GM12873 (cell line): ENCODE data around the gene CDKN2D.

Experiments
- TF ChIP-seq, protein P1 (sequence below): IDR thresholded peaks from 2 replicates; pipeline ENCODE4 v1.5.1; 2012; ENCODE audit warnings: low read depth, mild to moderate bottlenecking, moderate library complexity, low read length, control low read depth; ENCODE audit not compliant: insufficient read depth; ENCODE audit errors: missing control alignments

The CDKN2D gene

DNA sequence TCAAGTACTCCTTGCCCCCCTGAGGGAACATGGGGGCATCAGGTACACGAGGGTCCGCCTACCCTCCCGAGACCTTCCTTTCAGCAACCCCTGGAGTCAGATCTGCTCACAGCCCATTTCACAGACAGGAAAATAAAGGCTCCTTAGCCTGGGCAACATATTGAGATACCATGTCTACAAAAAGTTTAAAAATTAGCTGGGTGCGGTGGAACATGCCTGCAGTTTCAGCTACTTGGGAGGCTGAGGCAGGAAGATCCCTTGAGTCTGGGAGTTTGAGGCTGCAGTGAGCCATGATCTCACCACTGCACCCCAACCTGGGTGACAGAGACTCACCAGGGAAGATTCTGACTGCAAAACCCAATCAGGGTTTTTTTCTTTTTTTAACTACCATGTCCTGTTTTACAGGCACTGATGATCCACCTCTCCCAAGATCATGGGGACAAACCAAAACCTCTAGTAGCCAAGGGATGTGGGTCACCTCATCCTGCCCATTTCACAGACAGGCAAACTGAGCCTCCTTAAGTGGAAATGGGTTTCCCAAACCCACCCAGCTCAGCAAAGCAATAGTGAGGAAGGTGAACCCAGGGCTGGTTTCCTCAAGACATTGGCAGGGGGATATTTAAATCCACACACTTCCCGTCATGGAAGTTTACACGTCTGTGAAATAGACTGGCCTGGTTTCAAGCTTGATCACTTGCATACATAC is 6.4 kb upstream of the CDKN2D start:
- TF ChIP-seq, protein P1, sequence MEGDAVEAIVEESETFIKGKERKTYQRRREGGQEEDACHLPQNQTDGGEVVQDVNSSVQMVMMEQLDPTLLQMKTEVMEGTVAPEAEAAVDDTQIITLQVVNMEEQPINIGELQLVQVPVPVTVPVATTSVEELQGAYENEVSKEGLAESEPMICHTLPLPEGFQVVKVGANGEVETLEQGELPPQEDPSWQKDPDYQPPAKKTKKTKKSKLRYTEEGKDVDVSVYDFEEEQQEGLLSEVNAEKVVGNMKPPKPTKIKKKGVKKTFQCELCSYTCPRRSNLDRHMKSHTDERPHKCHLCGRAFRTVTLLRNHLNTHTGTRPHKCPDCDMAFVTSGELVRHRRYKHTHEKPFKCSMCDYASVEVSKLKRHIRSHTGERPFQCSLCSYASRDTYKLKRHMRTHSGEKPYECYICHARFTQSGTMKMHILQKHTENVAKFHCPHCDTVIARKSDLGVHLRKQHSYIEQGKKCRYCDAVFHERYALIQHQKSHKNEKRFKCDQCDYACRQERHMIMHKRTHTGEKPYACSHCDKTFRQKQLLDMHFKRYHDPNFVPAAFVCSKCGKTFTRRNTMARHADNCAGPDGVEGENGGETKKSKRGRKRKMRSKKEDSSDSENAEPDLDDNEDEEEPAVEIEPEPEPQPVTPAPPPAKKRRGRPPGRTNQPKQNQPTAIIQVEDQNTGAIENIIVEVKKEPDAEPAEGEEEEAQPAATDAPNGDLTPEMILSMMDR, result no peak

DNA sequence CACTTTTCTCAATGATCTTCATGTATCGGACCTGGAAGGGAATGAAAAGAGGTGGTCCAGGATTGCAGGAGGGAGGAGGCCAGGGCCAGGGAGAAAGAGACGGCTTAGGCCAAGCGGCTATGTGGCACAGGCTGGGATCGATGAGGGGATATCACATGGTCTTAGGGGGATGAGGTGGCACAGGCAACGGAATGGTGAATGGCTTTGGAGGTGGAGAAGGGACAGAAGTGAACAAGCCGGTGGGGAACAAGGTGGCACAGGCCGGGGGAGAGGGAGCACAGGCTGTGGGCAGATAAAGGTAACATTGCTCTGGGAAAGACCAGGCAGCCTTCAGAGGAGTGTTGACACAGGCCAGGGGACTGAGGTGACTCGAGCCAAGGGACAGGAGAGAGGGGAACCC is 5.7 kb upstream of the CDKN2D start:
- TF ChIP-seq, protein P1, result no peak

DNA sequence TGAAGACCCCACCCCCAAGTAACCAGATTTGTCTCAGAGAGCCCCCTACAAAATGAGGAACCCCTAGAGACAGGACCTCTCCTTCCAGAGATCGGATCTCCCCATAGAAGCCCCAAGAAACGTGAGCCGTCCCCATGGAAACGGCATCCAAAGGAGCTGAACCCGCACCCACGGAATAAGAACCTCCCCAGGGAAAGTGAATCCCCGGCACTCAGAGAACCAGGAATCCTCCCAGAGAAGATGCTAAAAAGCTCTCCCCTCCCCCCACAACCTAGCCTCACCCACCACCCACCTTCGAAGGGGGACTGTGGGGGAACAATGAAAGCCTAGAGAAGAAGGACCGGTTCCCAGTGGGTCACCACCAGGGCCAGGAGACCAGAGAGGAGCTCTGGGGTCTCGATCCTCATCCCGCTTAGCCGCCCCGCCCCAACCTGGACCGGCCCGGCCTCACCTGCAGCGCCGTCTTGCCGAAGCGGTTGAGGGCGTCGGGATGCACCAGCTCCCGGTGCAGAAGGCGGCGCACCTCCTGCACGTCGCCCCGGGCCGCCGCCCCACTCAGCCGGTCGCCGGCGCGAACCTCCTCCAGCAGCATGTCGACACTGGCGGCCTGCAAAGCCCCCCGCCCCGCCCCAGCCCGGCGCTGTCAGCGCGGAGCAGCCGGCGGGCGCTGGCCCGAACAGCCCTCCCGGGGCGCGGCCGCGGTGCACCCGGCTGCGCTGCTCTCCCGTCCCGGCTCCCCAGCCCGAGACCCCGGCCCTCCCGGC is 535 bp downstream of the CDKN2D start:
- TF ChIP-seq, protein P1, result no peak

DNA sequence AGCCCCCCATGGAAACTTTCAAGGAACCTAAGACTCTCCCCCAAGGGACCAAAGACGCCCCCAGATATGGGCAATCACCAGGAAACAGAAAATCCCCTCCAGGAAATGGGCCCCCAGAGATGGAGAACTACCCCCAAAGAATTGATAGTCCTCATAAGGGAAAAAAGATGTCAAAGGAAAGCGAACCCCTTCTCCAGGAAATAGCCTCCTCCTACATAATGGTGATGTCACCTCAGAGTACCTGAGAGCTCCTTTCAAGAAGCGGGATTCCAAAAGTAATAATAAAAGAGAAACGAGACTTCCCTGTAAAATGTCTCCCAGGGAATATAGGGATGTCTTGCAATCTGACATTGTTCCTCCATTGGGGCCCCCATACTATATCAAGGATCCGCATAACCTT is 1.1 kb downstream of the CDKN2D start:
- TF ChIP-seq, protein P1, result no peak

DNA sequence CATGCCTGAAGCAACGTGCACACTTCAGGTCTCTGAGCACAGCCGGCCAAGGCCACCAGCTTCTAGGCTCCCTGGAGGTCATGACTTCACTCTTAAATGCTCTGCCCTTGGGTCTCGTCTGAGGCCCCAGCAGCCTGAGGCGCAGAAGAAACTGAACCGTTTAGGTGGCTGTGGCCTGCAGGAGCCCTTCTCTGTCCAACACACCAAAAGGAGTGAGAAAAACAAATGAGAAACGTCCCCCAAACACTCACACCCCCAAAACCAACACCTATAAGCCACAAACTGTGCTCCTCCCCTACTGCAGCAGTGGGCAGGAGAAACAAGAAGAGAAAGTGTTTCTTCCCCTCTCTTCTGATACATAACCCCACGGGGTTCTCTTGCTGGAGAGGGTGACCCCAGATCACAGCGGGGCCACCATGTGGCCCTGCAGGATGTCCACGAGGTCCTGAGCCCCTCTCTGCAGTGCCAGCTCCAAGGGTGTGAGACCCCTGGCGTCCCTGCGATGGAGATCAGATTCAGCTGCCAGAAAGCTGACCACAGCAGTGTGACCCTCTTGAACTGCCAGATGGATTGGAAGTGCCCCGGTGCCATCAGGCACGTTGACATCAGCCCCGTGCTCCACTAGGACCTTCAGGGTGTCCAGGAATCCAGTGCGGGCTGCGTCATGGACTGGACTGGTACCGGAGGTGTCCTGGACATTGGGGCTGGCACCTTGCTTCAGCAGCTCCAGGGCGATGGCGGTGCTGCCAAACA is 1.9 kb downstream of the CDKN2D start:
- TF ChIP-seq, protein P1, result no peak

DNA sequence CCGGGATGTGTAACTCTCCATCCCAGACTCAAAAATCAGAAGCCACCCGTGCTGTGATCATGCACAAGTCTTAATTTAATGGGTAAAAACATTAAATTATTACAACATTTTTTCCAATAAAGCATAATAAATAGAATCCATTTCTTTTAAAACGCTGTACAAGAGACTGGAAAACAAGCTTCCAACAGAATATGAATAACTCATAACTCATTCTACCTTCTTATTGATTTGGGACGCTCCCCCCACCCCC is 2.4 kb downstream of the CDKN2D start:
- TF ChIP-seq, protein P1, result no peak
